ENCODE measurements around the gene ARSK.

The ARSK gene

GRCh38 chr5:95554647-95555548 lies at the start of gene ARSK, which contains the start of gene SKIC3:
Gene ARSK (plus strand): TSS chr5:95555101. CDS start chr5:95555279, 178 bp downstream.
Gene SKIC3 (minus strand): TSS chr5:95554977. CDS start chr5:95547150, 7,827 bp downstream.
- DNase-seq (ENCODE audit: low read depth), result peak; percentile 98

GRCh38 chr5:95508550-95508949 lies 46.4 kb upstream of the ARSK start:
- no peak for DNase-seq (ENCODE audit: low read depth)

GRCh38 chr5:95511606-95512005 lies 43.3 kb upstream of the ARSK start:
- no peak for DNase-seq (ENCODE audit: low read depth)

GRCh38 chr5:95518417-95518816 lies 36.5 kb upstream of the ARSK start:
- no peak for DNase-seq (ENCODE audit: low read depth)

- DNase-seq (ENCODE audit: low read depth), result no peak
These were observed 35.8 kb upstream of the ARSK start for GRCh38 chr5:95519151-95519550.

- no peak for DNase-seq (ENCODE audit: low read depth)
These were observed 35.2 kb upstream of the ARSK start for GRCh38 chr5:95519681-95520080.

GRCh38 chr5:95520206-95520605 lies 34.7 kb upstream of the ARSK start:
- DNase-seq (ENCODE audit: low read depth), result no peak

GRCh38 chr5:95524423-95524822 lies 30.5 kb upstream of the ARSK start:
- DNase-seq (ENCODE audit: low read depth), result no peak

GRCh38 chr5:95526871-95527270 lies 28.0 kb upstream of the ARSK start:
- no peak for DNase-seq (ENCODE audit: low read depth)

GRCh38 chr5:95528565-95528964 lies 26.3 kb upstream of the ARSK start:
- no peak for DNase-seq (ENCODE audit: low read depth)

- peak; percentile 78 for DNase-seq (ENCODE audit: low read depth)
These were observed 24.5 kb upstream of the ARSK start for GRCh38 chr5:95530416-95530815.

GRCh38 chr5:95531491-95531890 lies 23.4 kb upstream of the ARSK start:
- DNase-seq (ENCODE audit: low read depth), result no peak

- no peak for DNase-seq (ENCODE audit: low read depth)
These were observed 22.5 kb upstream of the ARSK start for GRCh38 chr5:95532415-95532814.

- DNase-seq (ENCODE audit: low read depth), result no peak
These were observed 21.8 kb upstream of the ARSK start for GRCh38 chr5:95533106-95533505.

GRCh38 chr5:95533761-95534160 lies 21.1 kb upstream of the ARSK start:
- no peak for DNase-seq (ENCODE audit: low read depth)

GRCh38 chr5:95537501-95537900 lies 17.4 kb upstream of the ARSK start:
- DNase-seq (ENCODE audit: low read depth), result no peak

GRCh38 chr5:95543017-95543705 lies 11.7 kb upstream of the ARSK start:
- DNase-seq (ENCODE audit: low read depth), result no peak

GRCh38 chr5:95549030-95549429 lies 5.9 kb upstream of the ARSK start:
- no peak for DNase-seq (ENCODE audit: low read depth)

GRCh38 chr5:95554331-95554646 lies 612 bp upstream of the ARSK start:
- no peak for DNase-seq (ENCODE audit: low read depth)

- no peak for DNase-seq (ENCODE audit: low read depth)
These were observed 652 bp downstream of the ARSK start for GRCh38 chr5:95555553-95555952.

- no peak for DNase-seq (ENCODE audit: low read depth)
These were observed 2.9 kb downstream of the ARSK start for GRCh38 chr5:95557841-95558240.

- DNase-seq (ENCODE audit: low read depth), result no peak
These were observed 7.4 kb downstream of the ARSK start for GRCh38 chr5:95562282-95562681.

- no peak for DNase-seq (ENCODE audit: low read depth)
These were observed 8.5 kb downstream of the ARSK start for GRCh38 chr5:95563367-95563766.
